ENCODE results near the gene TMEM132E.

The TMEM132E gene

GRCh38 chr17:34634551-34635160, 55.3 kb downstream of the TMEM132E start:
- no peak for DNase-seq (ENCODE audit: low spot score)

GRCh38 chr17:34635876-34636275, 56.5 kb downstream of the TMEM132E start:
- DNase-seq (ENCODE audit: low spot score), result no peak

- DNase-seq (ENCODE audit: low spot score), result no peak
These were observed 57.7 kb downstream of the TMEM132E start for GRCh38 chr17:34637041-34637547.

GRCh38 chr17:34637548-34638525, 58.5 kb downstream of the TMEM132E start:
- peak; percentile 79 for DNase-seq (ENCODE audit: low spot score)

- DNase-seq (ENCODE audit: low spot score), result no peak
These were observed 59.3 kb downstream of the TMEM132E start for GRCh38 chr17:34638526-34639260.

GRCh38 chr17:34639706-34640425, 60.5 kb downstream of the TMEM132E start:
- no peak for DNase-seq (ENCODE audit: low spot score)

- no peak for DNase-seq (ENCODE audit: low spot score)
These were observed 62.0 kb downstream of the TMEM132E start for GRCh38 chr17:34641368-34641767.

- DNase-seq (ENCODE audit: low spot score), result no peak
These were observed 65.7 kb downstream of the TMEM132E start for GRCh38 chr17:34644941-34645550.

GRCh38 chr17:34645594-34645993, 66.2 kb downstream of the TMEM132E start:
- DNase-seq (ENCODE audit: low spot score), result no peak

- no peak for DNase-seq (ENCODE audit: low spot score)
These were observed 68.1 kb downstream of the TMEM132E start for GRCh38 chr17:34647511-34647910.

GRCh38 chr17:34650051-34650750, 70.8 kb downstream of the TMEM132E start:
- DNase-seq (ENCODE audit: low spot score), result no peak

- DNase-seq (ENCODE audit: low spot score), result no peak
These were observed 72.0 kb downstream of the TMEM132E start for GRCh38 chr17:34651402-34651811.

- no peak for DNase-seq (ENCODE audit: low spot score)
These were observed 72.7 kb downstream of the TMEM132E start for GRCh38 chr17:34652021-34652555.

GRCh38 chr17:34653511-34653910, 74.1 kb downstream of the TMEM132E start:
- DNase-seq (ENCODE audit: low spot score), result no peak

- DNase-seq (ENCODE audit: low spot score), result no peak
These were observed 75.0 kb downstream of the TMEM132E start for GRCh38 chr17:34654276-34654880.

GRCh38 chr17:34654881-34655276, 75.5 kb downstream of the TMEM132E start:
- DNase-seq (ENCODE audit: low spot score), result no peak

GRCh38 chr17:34656801-34657200, 77.4 kb downstream of the TMEM132E start:
- DNase-seq (ENCODE audit: low spot score), result no peak

GRCh38 chr17:34658811-34659560, 79.6 kb downstream of the TMEM132E start:
- no peak for DNase-seq (ENCODE audit: low spot score)

- no peak for DNase-seq (ENCODE audit: low spot score)
These were observed 84.3 kb downstream of the TMEM132E start for GRCh38 chr17:34663714-34664113.
